Measurements from ENCODE around the gene GZMM.
"Not testable (repeated sequence)": the region's sequence is repeated elsewhere in the genome, so short reads cannot be mapped to it uniquely, and the experiment has no call there.

GZMM gene

GRCh38 chr19:583968-584239 lies 40.1 kb downstream of the GZMM start:
- DNase-seq, result no peak

- DNase-seq, result peak; percentile 33
Observed at GRCh38 chr19:584240-585001, 40.6 kb downstream of the GZMM start.

- DNase-seq, result not testable (repeated sequence)
Observed at GRCh38 chr19:585146-585545, 41.3 kb downstream of the GZMM start.

GRCh38 chr19:585551-586110 lies 41.8 kb downstream of the GZMM start:
- no peak for DNase-seq

- DNase-seq, result peak; percentile 93
Observed at GRCh38 chr19:588093-588740, 44.4 kb downstream of the GZMM start.

- DNase-seq, result peak; percentile 63
Observed at GRCh38 chr19:588741-589692, 45.2 kb downstream of the GZMM start.

- no peak for DNase-seq
Observed at GRCh38 chr19:589693-590395, 46.0 kb downstream of the GZMM start, which contains the start of gene HCN2. HCN2 (plus strand) TSS chr19:589881; CDS start chr19:589946, 65 bp downstream.

GRCh38 chr19:590396-590745 lies 46.5 kb downstream of the GZMM start:
- DNase-seq, result peak; percentile 34

- no peak for DNase-seq
Observed at GRCh38 chr19:590750-591098, 46.9 kb downstream of the GZMM start.

GRCh38 chr19:591099-591958 lies 47.5 kb downstream of the GZMM start:
- no peak for DNase-seq

GRCh38 chr19:592101-592500 lies 48.2 kb downstream of the GZMM start:
- DNase-seq, result no peak

- no peak for DNase-seq
Observed at GRCh38 chr19:593055-593454, 49.2 kb downstream of the GZMM start.

GRCh38 chr19:593505-593904 lies 49.7 kb downstream of the GZMM start:
- DNase-seq, result no peak

- no peak for DNase-seq
Observed at GRCh38 chr19:594265-594870, 50.5 kb downstream of the GZMM start.

GRCh38 chr19:595326-596262 lies 51.7 kb downstream of the GZMM start:
- no peak for DNase-seq

- DNase-seq, result no peak
Observed at GRCh38 chr19:596263-596655, 52.4 kb downstream of the GZMM start.

- DNase-seq, result no peak
Observed at GRCh38 chr19:597406-598315, 53.8 kb downstream of the GZMM start.

Measured in COR-L47 (cell line).